KBM-7 (cell line): ENCODE data around the gene CRELD1.

Experiments used
- DNase-seq: peaks from one replicate; pipeline ENCODE4 v3.0.0-alpha.2; 2015
- in situ Hi-C: fragments of 300-500 bp; cut with MboI; formaldehyde crosslinking; loops from 2 replicates; pipeline ENCODE4 v1.14.3; 2020; ENCODE audit warnings: low sequenced_read_pairs, low pct_unique_long_range_greater_than_20kb, mixed read lengths

The CRELD1 gene

GRCh38 chr3:9949115-9949514, 15.5 kb downstream of the CRELD1 start:
- in situ Hi-C loops = no loop called here
- no peak for DNase-seq

DNA sequence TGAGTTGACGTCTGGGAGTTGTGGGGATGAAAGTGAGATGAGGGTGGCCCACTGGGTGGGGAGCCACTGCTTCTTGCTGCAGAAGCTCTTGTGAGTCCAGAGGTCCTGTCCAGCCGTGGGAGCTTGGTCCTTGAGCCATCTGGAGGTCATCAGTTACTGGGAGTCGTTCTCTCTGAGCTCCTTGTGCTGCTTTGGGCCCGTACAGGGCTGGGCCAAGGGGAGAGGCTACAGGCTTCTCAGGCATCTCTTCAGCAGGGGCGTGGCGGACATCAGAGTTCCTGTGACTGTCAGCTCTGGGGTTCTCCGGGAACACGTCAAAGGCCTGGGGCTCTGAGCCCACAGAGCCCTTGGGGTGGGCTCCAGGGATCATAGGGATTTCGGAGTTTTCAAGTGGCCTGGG, 16.0 kb downstream of the CRELD1 start:
- no peak for DNase-seq
- in situ Hi-C loops = no loop called here

DNA sequence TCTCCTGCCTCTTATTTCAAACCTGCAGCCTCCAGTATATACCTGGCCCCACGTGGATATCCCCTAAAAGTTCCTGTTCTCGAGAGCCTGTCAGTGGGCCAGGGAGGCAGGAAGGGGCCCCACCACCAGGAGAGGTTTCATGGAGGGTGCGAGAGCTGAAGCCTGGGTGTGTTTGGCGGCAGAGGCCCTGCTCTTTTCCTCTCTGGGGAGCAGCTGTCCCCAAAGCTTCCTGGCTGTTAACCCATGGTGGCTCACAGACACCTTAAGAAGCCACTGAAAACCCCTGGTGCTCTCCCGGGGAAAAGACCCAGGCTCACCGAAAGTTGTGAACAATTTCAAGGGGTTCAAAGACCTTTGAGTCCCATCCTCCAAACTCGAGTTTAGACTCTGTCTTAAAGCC, 17.5 kb downstream of the CRELD1 start:
- DNase-seq = no peak
- in situ Hi-C loops = no loop called here

- in situ Hi-C loops = no loop called here
- no peak for DNase-seq
Observed at GRCh38 chr3:9951598-9951961, 17.9 kb downstream of the CRELD1 start.

GRCh38 chr3:9951962-9952805, 18.6 kb downstream of the CRELD1 start, which contains the start of gene PRRT3:
Gene PRRT3, minus strand, starts transcription at chr3:9952408. Its CDS starts 2,293 bp downstream, at chr3:9950115.
- DNase-seq = peak; percentile 49
- in situ Hi-C loops = no loop called here

DNA sequence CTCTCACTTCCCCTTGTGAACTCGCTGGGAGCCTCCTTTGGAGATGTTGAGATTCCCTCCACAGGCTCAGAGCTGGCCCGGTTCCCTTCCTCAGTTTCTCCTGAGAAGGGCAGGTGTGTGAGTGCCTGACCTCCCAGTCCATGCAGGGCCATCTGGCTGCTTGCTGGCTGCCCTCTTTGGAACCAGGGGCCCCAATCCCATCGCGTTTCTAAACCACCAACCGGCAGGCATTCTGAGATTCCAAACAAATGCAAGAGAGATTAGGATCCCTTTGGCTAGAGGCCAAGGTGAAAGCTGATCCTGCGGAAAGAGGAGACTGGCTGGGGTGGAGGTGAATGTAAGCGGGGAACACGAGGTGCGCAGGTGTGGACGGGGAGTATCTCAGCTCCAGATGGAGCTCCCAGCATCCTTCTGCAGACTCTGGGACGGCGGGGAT, 21.5 kb downstream of the CRELD1 start:
- in situ Hi-C loops = no loop called here
- DNase-seq = no peak

- DNase-seq = no peak
- in situ Hi-C loops = no loop called here
Observed at GRCh38 chr3:9955611-9956352, 22.1 kb downstream of the CRELD1 start.

DNA sequence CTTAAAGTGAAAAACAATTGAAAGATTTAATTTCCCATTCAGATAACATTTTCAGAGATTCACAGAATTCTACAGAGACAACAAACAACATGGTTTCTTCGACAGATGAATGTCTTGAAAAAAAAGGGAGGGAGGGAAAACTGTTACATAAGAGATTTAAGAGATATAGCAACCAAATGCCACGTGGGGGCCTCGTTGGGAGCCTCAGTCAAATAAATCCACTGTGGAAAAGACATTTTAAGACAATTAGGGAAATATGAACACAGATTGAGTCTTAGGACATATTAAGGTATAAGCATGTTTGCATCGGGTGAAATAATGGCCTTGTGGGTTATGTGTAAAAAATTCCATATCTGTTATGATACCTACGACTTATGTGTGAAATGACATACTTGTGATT, 23.6 kb downstream of the CRELD1 start:
- DNase-seq = no peak
- in situ Hi-C loops = no loop called here

DNA sequence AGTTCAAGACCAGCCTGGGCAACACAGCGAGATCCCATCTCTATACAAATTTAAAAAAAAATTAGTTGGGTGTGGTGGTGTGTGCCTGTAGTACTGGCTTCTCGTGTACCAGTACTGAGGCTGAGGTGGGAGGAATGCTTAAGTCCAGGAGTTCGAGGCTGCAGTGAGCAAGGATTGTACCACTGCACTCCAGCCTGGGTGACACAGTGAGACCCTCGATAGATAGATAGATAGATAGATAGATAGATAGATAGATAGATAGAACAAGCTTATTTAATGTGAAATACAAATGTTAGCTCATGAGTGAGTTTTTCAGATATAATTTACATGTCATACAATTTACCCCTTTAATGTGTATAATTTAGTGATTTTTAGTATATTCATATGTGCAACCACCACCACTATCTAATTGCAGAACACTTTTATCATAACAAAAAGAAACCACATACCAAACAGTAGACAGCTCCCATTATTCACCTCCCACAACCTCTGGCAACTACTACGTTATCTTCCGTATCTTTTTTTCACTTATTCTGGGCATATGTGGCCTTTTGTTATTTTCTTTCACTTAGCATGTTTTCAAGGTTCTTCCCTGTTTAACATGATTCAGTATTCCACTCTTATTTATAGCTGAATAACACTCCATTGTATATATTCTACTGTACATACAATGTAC, 31.7 kb downstream of the CRELD1 start:
- in situ Hi-C loops = no loop called here
- no peak for DNase-seq

DNA sequence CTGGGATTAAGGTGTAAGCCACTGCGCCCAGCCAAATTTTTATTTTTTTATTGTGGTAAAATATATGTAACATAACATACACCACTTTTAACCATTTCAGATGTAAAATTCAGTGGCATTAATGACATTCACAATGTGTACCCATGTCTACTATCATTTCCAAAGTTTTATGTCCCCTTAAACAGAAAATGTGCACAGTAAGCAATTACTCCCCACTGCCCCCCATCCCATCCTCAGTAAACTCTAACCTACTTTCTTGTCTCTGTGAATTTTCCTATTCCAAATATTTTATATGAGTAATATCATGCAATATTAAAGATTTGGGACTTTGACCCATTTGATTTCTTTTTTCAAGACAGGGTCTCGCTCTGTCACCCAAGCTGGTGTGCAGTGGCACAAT, 33.2 kb downstream of the CRELD1 start:
- in situ Hi-C loops = no loop called here
- DNase-seq = no peak

- in situ Hi-C loops = no loop called here
- DNase-seq = no peak
Observed at GRCh38 chr3:9969632-9970019, 36.0 kb downstream of the CRELD1 start.

DNA sequence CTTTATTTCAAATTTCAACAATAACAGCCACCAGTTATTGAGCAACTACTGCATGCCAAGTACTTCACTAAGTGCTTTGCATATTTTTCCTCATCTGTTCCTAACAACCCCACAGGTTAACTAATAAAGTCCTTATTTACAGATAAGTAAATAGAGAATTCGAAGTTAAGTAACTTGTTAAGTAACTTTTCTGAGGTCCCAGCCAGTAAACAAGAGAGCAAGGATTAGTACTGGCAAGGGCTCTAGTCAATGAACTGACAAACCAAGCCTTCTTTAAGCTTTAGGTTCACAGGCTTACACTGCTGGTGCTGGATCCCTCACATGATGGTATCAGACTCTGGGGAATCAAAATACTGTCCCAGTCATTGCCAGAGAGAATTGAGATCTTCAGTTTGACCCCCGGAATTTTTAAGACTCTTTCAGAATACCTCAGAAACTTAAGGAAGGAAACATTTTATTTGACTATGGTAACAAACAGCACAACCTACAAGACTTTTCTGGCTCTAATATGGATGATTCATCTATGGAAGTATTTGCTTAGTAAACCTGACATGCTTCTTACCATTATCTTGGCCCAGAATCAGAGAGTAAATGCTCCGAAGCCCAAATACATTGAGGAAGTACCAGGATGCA, 36.5 kb downstream of the CRELD1 start:
- in situ Hi-C loops = no loop called here
- no peak for DNase-seq

DNA sequence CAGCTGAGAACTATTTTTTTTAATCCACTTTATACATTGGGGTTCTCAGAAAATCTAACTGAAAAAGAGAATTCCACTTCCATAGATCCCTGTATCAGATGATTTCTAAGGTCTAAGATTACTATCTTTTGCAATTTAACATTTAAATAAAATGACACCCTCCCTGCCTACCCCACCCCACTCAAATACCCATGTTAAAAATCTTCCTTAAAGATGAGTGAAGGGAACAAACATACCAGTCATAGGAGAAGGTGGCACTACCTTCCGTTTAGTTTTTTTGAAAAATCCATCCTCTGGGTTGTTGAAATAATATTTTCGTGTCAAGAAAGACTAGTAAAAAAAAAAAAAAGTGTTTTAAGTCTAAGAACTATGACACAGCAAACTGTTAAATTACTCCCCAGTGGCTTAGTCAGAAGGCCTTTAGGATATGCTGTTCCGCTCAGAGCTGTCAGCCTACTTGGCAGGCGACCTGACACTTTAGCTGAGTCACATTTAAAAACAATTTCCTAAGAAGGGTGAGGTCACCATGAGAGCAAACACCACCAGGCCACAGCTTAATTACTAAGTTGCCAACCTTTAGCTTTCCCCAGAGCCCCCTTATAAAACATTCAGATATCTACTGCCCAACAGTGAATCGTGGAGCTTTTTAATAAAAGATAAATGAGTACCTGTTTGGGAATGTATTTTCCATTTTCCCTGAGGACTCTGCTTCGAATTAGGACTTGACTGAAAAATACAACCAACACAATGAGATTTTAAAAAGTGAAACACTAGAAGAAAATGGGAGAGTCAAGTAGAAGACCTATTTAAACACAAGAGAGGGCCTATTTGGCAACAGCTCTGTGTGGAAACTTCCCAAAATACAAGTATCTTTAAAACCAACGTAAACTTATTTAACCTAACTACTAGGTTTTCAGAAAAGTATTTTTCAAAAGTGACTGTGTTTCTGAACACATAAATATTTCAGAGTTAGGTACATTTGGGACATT, 43.4 kb downstream of the CRELD1 start:
- peak; percentile 86 for DNase-seq
- in situ Hi-C loops = no loop called here

GRCh38 chr3:9978710-9979305, 45.2 kb downstream of the CRELD1 start:
- in situ Hi-C loops = no loop called here

DNA sequence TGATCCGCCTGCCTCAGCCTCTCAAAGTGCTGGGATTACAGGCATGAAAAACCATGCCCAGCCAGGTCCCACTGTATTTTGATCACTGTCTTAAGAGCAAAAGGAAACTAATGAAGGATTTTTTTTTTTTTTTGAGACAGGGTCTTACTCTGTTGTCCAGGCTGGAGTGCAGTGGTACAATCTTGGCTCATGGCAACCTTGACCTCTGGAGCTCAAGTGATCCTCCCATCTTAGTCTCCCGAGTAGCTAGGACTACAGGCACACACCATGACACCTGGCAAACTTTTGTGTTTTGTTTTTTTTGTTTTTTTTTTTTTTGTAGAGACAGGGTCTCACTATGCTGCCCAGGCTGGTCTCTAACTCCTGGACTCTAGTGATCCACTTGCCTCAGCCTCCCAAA, 46.6 kb downstream of the CRELD1 start:
- DNase-seq = no peak
- in situ Hi-C loops = no loop called here

More at GRCh38 chr3:9978710-9979305, 45.2 kb downstream of the CRELD1 start:
- DNase-seq = no peak

- in situ Hi-C loops = no loop called here
Observed at GRCh38 chr3:9986230-9986725, 52.6 kb downstream of the CRELD1 start.

GRCh38 chr3:9994086-9994844, 60.6 kb downstream of the CRELD1 start:
- no peak for DNase-seq
- in situ Hi-C loops = no loop called here

More at GRCh38 chr3:9986230-9986725, 52.6 kb downstream of the CRELD1 start:
- no peak for DNase-seq
